B cell (primary cell): ENCODE results near the gene ACBD4. TPM values are rescaled to one million over a fixed set of nuclear protein-coding genes. Genes with fewer than 3 reads are reported as not detected.

ENCODE experiments used
- ATAC-seq: fragments of 200-7000 bp; cut with Tn5 transposase; one replicate; pipeline ENCODE4 v1.10.0; 2021; ENCODE audit warnings: low read depth, mild to moderate bottlenecking, moderate number of reproducible peaks, moderate library complexity
- CTCF ChIA-PET: fragments of 350-600 bp; sonication (Branson Sonifier 250); formaldehyde crosslinking; loops from one replicate; lab custom pipeline; 2021; ENCODE audit warnings: antibody characterized with exemption, inconsistent platforms; lab: Charles Lee
- POLR2A ChIA-PET: fragments of 350-600 bp; sonication (Branson Sonifier 250); formaldehyde crosslinking; loops from one replicate; lab custom pipeline; 2021; ENCODE audit warnings: antibody characterized with exemption; lab: Charles Lee
- DNase-seq: peaks from one replicate; pipeline ENCODE4 v3.0.0; 2013
- H2AFZ ChIP-seq: 2 replicates; pipeline ENCODE4 v1.6.1; 2012; ENCODE audit warnings: mild to moderate bottlenecking, low read depth, low read length; ENCODE audit not compliant: insufficient read depth, poor library complexity, severe bottlenecking
- H3K27ac ChIP-seq, 2 donors: 1 replicate in 1 of 2; 2 replicates in 1 of 2; pipeline ENCODE4 v1.5.1; 2012 to 2013; ENCODE audit warnings: low read length in 2 of 2, mild to moderate bottlenecking in 2 of 2, moderate library complexity in 1 of 2
- H3K27me3 ChIP-seq, 4 experiments: fragments of 200-600 bp in 1 of 4; sonication (generic) in 1 of 4; replicated peaks in 1 of 4; 1 replicate in 2 of 4; 2 replicates in 2 of 4; pipeline versions ENCODE4 v1.6.1 to v1.7.0; 2013 to 2016; ENCODE audit warnings: low read length in 3 of 4, mild to moderate bottlenecking in 2 of 4, mixed read lengths in 1 of 4, moderate library complexity in 1 of 4; ENCODE audit not compliant: insufficient read depth in 4 of 4, control insufficient read depth in 3 of 4; ENCODE audit errors: control extremely low read depth in 1 of 4
- H3K36me3 ChIP-seq, 2 experiments: replicated peaks in 1 of 2; 1 replicate in 1 of 2; 2 replicates in 1 of 2; pipeline versions ENCODE4 v1.6.1 to v1.7.1; 2013; ENCODE audit warnings: low read length in 1 of 2; ENCODE audit not compliant: insufficient read depth in 2 of 2, control insufficient read depth in 1 of 2; ENCODE audit errors: control extremely low read depth in 1 of 2, extremely low read depth in 1 of 2
- H3K4me1 ChIP-seq, 2 donors: fragments of 200-600 bp in 1 of 2; sonication (generic) in 1 of 2; 1 replicate in 1 of 2; 2 replicates in 1 of 2; pipeline versions ENCODE4 v1.5.1 to v1.6.1; 2013 to 2017; ENCODE audit warnings: low read length in 2 of 2; ENCODE audit not compliant: control insufficient read depth in 2 of 2, insufficient read depth in 2 of 2
- H3K4me2 ChIP-seq: replicated peaks from 2 replicates; pipeline ENCODE3; 2012; ENCODE audit warnings: mild to moderate bottlenecking, low read depth, low read length; ENCODE audit not compliant: poor library complexity, severe bottlenecking
- H3K4me3 ChIP-seq, 5 experiments: fragments of 200-600 bp in 1 of 5; sonication (generic) in 1 of 5; 1 replicate in 3 of 5; 2 replicates in 2 of 5; pipeline versions ENCODE4 v1.5.1 to v1.7.0; 2011 to 2016; ENCODE audit warnings: low read length in 4 of 5, mild to moderate bottlenecking in 4 of 5, low read depth in 2 of 5, control low read depth in 1 of 5, moderate library complexity in 1 of 5; ENCODE audit not compliant: insufficient read depth in 1 of 5; ENCODE audit errors: control extremely low read depth in 1 of 5, extremely low read depth in 1 of 5
- H3K79me2 ChIP-seq: fragments of 200-600 bp; sonication (generic); one replicate; pipeline ENCODE4 v1.6.0; 2016; ENCODE audit warnings: low read length; ENCODE audit not compliant: control insufficient read depth, insufficient read depth
- H3K9ac ChIP-seq: fragments of 200-600 bp; sonication (generic); 2 replicates; pipeline ENCODE4 v1.6.1; 2017; ENCODE audit warnings: mild to moderate bottlenecking, low read length, moderate library complexity
- H3K9me3 ChIP-seq, 3 donors: one replicate each; pipeline versions ENCODE4 v1.6.1 to v1.7.1; 2013; ENCODE audit warnings: low read length in 2 of 3; ENCODE audit not compliant: control insufficient read depth in 2 of 3, insufficient read depth in 1 of 3; ENCODE audit errors: control extremely low read depth in 1 of 3
- H4K20me1 ChIP-seq: 2 replicates; pipeline ENCODE4 v1.6.0; 2012; ENCODE audit warnings: mild to moderate bottlenecking, low read length; ENCODE audit not compliant: insufficient read depth, control insufficient read depth, poor library complexity, severe bottlenecking
- H3K27ac Mint-ChIP-seq: one replicate; pipeline ENCODE4 v1.8.0; 2021; ENCODE audit warnings: mixed read lengths
- H3K27me3 Mint-ChIP-seq: one replicate; pipeline ENCODE4 v1.8.0; 2021; ENCODE audit warnings: mixed read lengths
- H3K4me1 Mint-ChIP-seq: one replicate; pipeline ENCODE4 v1.8.0; 2021; ENCODE audit warnings: mixed read lengths
- H3K4me3 Mint-ChIP-seq: one replicate; pipeline ENCODE4 v1.8.0; 2021; ENCODE audit warnings: mixed read lengths
- H3K9me3 Mint-ChIP-seq: one replicate; pipeline ENCODE4 v1.8.0; 2022; ENCODE audit warnings: mixed read lengths; ENCODE audit not compliant: insufficient read depth
- CTCF ChIP-seq: fragments of 200-600 bp; IDR thresholded peaks from one replicate; pipeline ENCODE4 v1.8.0; 2022; ENCODE audit warnings: antibody characterized with exemption, mild to moderate bottlenecking
- EZH2 ChIP-seq: IDR thresholded peaks from 2 replicates; pipeline ENCODE4 v1.6.1; 2012; ENCODE audit warnings: borderline replicate concordance, low read depth, mild to moderate bottlenecking, moderate library complexity, low read length; ENCODE audit not compliant: insufficient read depth, poor library complexity, severe bottlenecking
- WGBS: methylation state at CpG from one replicate; pipeline ENCODE4 v1.1.5; 2013; ENCODE audit warnings: missing lambda C conversion rate; ENCODE audit not compliant: insufficient coverage; 5-methylcytosine and 5-hydroxymethylcytosine counted together
- intact Hi-C: fragments of 100-400 bp; cut with micrococcal nuclease; formaldehyde crosslinking; loops from one replicate; pipeline ENCODE4 v1.10.0; 2022
- polyA plus RNA-seq: library from polyadenylated mRNA; depleted of rRNA; stranded (reverse); fragments of >200 nt; gene quantifications from 2 replicates; pipeline ENCODE4 v1.2.3, GENCODE V29; 2012
- total RNA-seq, 2 donors: library from RNA; stranded (reverse); fragments of 120-200 nt in 1 of 2; gene quantifications; 1 replicate in 1 of 2; 2 replicates in 1 of 2; pipeline versions ENCODE4 v1.2.3 to v1.2.4, GENCODE V29; 2013 to 2022

ACBD4 gene
- total and polyA plus RNA-seq, 2 donors (not counting 1 experiment from before 2014, with no cell fraction given): 36.8 to 39.4 TPM

GRCh38 chr17:45104497-45104896, 31.0 kb upstream of the ACBD4 start:
- H4K20me1 ChIP-seq: no peaks in the 10 kb centered on the region
- no peak overlapping the region for H3K27ac Mint-ChIP-seq
- intact Hi-C loops: no loop called here

More at GRCh38 chr17:45104497-45104896, 31.0 kb upstream of the ACBD4 start:
- WGBS: 96% methylated on average over 6 of the region's 6 CpGs
- H3K9me3 Mint-ChIP-seq: no peaks in the 10 kb centered on the region
- ChIA-PET POLR2A (no interaction called here), CTCF (interaction anchor here (1.0 kb wide), 1 partner anchor 83 kb away, joined by 3 read pairs; no protein-coding TSS in a partner anchor)
- Histone ChIP-seq H3K9me3 (no peaks in the 10 kb centered on the region), H3K27ac (no peak overlapping the region), H3K27me3 (no peaks in the 10 kb centered on the region), H3K36me3 (peaks cover 3 to 71% of the 10 kb centered on the region in 2 experiments), H3K9ac (no peak overlapping the region), H3K79me2 (no peaks in the 10 kb centered on the region), H3K4me2 (no peak overlapping the region), H3K4me3 (no peak overlapping the region), H3K4me1 (no peaks in the 10 kb centered on the region), H2AFZ (no peak overlapping the region)
- no peak overlapping the region for H3K4me3 Mint-ChIP-seq
- no peak for ATAC-seq
- DNase-seq: no peak
- TF ChIP-seq CTCF (no peak), EZH2 (no peak)
- no peaks in the 10 kb centered on the region for H3K27me3 Mint-ChIP-seq
- H3K4me1 Mint-ChIP-seq: no peaks in the 10 kb centered on the region
